ENCODE data around the gene FBRS.
"Not testable (repeated sequence)": the region's sequence is repeated elsewhere in the genome, so short reads cannot be mapped to it uniquely, and the experiment has no call there.

The FBRS gene

GRCh38 chr16:30700491-30700890, 42.3 kb downstream of the FBRS start:
- no peak for DNase-seq

- no peak for DNase-seq
Measured at GRCh38 chr16:30700971-30701370, 42.7 kb downstream of the FBRS start.

GRCh38 chr16:30703071-30703470, 44.8 kb downstream of the FBRS start:
- DNase-seq: not testable (repeated sequence)

GRCh38 chr16:30703971-30704370, 45.7 kb downstream of the FBRS start:
- no peak for DNase-seq

GRCh38 chr16:30706046-30706445, 47.8 kb downstream of the FBRS start:
- no peak for DNase-seq

- no peak for DNase-seq
Measured at GRCh38 chr16:30710971-30711370, 52.7 kb downstream of the FBRS start.

GRCh38 chr16:30711712-30712111, 53.5 kb downstream of the FBRS start:
- DNase-seq: no peak

- peak; percentile 29 to 49 for DNase-seq
Measured at GRCh38 chr16:30715750-30716445, 57.7 kb downstream of the FBRS start.

- DNase-seq: no peak
Measured at GRCh38 chr16:30720086-30720485, 61.9 kb downstream of the FBRS start.

Data from stimulated activated CD4-positive, alpha-beta T cell treated with anti-CD3 and anti-CD28 coated beads, Interleukin-2, amount 100 ng/mL, for 24 hours (primary cell).